ENCODE results near the gene EFCAB14.
"Not testable (repeated sequence)": the region's sequence is repeated elsewhere in the genome, so short reads cannot be mapped to it uniquely, and the experiment has no call there.

The EFCAB14 gene

DNA sequence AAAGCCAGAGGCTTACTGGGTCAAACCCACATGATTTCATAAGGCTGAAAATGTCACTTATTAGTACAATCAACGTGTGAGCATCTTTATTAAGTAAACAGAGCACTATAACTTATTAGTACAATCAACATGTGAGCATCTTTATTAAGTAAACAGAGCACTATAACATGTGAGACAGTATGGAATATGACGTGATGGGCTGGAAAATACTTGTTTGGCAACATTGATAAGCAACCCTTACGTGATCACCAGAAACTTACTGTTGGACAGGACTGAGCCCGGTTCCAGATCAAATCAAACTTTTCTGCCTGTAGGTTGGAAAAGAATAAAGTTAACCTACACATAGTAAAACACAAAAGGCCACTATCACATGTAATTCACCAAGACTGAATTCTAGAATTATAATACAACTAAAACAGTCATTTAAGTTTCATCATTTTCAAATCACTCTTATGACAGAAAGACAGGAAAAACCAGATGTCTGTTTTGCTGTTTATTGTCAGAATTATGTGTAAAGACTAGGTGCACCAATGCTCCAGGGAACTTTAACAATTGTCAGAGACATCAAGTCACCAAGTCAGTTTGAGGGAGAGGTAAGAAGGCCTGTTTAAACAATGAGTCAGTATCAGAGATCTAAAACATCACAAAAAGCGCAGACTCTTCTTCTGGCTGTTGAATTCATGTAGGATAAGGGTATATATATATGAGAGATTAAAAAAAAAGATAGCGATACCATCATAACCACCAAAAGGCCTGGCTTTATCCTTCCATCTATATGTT lies 66.4 kb downstream of the EFCAB14 start:
- no peak for DNase-seq

DNA sequence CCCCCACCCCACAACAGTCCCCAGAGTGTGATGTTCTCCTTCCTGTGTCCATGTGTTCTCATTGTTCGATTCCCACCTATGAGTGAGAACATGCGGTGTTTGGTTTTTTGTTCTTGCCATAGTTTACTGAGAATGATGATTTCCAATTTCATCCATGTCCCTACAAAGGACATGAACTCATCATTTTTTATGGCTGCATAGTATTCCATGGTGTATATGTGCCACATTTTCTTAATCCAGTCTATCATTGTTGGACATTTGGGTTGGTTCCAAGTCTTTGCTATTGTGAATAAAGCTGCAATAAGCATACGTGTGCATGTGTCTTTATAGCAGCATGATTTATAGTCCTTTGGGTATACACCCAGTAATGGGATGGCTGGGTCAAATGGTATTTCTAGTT lies 67.8 kb downstream of the EFCAB14 start:
- DNase-seq = not testable (repeated sequence)

DNA sequence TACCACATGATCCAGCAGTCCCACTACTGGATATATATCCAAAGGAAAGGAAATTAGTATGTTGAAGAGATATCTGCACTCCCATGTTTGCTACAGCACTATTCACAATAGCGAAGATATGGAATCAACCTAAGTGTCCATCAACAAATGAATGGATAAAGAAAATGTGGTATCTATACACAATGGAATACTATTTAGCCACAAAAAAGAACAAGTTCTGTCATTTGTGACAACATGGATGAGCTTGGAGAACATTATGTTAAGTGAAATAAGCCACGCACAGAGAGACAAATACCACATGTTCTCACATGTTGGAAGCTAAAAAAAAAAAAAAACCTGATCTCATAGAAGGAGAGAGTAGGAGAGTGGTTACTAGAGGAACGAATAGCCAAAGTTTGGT lies 68.4 kb downstream of the EFCAB14 start:
- DNase-seq = no peak

- DNase-seq = no peak
These were observed 69.2 kb downstream of the EFCAB14 start for GRCh38 chr1:46649764-46650163.

GRCh38 chr1:46647611-46648010 lies 71.3 kb downstream of the EFCAB14 start:
- no peak for DNase-seq

DNA sequence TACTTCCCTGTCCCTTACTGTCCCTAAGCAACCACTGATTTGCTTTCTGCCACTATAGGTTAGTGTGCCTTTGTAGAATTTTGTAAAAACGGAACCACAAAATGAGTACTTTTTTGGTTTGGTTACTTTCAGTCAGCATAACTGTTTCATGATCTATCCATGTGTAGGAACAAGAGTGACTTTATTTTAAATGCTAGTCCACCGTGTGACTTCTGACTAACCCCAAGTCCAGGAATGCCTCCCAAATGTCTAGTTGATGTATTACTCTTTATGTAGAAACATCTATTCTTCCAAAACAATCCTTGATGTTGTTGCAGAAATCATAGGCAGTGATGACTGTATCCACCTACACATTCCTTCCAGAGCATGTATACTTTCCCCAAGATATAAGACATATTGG lies 72.1 kb downstream of the EFCAB14 start:
- no peak for DNase-seq

DNA sequence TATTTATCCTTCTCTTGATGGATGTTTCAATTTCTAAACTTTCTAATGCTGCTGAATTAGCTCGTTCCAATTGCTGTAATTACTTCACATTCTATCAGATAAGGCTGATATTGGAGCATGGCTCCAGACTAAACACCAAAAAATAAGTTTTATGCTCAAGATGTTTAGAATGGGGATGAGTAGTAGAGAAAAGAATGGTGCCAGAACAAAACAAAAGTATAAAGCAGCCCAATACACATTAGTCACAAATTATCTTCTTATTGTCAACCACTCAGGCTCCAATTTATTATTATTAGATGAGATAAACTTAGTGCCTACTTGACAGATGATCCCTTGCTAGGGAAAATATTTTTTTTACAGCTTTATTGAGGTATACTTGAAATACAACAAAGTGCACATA lies 72.6 kb downstream of the EFCAB14 start:
- no peak for DNase-seq

GRCh38 chr1:46645815-46646214 lies 73.1 kb downstream of the EFCAB14 start:
- DNase-seq = no peak

DNA sequence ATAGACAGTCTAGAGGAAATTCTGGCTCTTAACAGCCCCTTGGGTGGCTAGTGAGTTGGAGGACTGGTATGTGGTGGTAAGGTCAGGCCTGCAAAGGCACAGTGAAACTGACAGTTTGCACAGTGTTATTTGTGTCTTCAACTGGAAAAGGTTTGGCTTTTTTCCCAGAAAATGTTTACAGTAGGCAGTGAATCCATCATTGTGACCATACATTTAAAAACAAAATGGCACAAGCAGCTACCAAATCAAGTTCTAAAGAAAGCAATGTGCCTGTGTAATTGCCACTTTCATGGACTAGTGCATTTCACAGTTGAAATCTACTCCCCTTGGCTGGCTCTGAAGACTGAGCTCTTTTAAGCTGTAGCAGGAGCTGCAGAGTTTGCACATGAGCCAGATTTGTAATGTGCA lies 75.5 kb downstream of the EFCAB14 start:
- no peak for DNase-seq

DNA sequence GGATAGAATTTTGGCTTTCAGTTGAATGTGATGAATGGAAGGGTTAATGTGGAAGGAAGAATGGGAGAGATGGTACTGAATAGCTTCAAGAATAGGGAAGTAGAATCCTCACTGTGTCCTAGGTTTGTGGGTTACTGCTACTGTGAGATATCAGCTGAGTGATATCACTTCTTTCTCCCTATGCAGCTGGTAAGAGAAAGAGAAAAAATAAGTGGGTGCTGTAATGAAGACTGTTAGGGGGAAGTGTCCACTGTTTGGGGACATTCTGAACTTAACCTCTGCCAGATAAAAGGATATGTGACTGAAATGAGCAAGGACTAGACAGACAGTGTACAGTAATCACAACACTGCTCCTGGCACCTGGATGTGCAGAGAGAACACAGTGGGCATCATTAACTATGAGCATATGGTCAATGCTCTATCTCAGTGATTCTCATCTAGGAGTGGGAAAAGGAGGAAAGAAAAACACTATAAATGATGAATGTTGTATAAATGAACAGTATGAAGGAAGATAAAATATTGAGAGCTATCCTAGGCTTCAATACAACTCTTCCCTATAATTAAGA lies 76.7 kb downstream of the EFCAB14 start:
- no peak for DNase-seq

- no peak for DNase-seq
These were observed 79.4 kb downstream of the EFCAB14 start for GRCh38 chr1:46639547-46639946.

- DNase-seq = no peak
These were observed 80.0 kb downstream of the EFCAB14 start for GRCh38 chr1:46638921-46639320.

GRCh38 chr1:46637444-46638083 lies 81.3 kb downstream of the EFCAB14 start:
- no peak for DNase-seq

DNA sequence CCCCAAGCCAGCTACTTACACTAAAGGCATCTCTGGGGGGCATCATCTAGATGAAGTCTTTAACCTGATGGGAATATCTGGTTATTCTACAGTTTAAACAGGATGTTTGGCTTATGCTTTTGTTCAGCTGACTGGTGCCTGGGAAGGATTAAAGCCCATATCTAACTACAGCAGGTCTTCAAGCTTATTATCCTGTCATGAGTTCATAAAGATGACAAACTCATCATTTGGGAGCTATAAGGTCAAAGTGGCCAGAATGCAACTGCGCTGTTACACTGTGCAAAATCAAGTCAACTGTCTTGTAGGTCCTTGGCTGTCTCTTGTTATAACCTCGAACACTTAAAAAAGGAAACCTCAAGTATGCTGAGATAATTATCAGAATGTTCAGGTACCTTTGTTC lies 83.7 kb downstream of the EFCAB14 start:
- no peak for DNase-seq

GRCh38 chr1:46630719-46631118 lies 88.2 kb downstream of the EFCAB14 start:
- no peak for DNase-seq
